HFFc6 (cell line): ENCODE data around the gene ADTRP. TPM values are rescaled to one million over a fixed set of nuclear protein-coding genes. Genes with fewer than 3 reads are reported as not detected.

Experiments
- DNase-seq: peaks from one replicate; pipeline ENCODE4 v3.0.0-alpha.2; 2018
- H3K27ac Mint-ChIP-seq: 2 replicates; pipeline ENCODE4 v1.8.0; 2020; ENCODE audit warnings: mild to moderate bottlenecking, mixed read lengths
- H3K27me3 Mint-ChIP-seq: 2 replicates; pipeline ENCODE4 v1.8.0; 2021; ENCODE audit warnings: mild to moderate bottlenecking, moderate library complexity, mixed read lengths; ENCODE audit not compliant: insufficient read depth
- H3K36me3 Mint-ChIP-seq: 2 replicates; pipeline ENCODE4 v1.8.0; 2021; ENCODE audit warnings: low read depth, mixed read lengths
- H3K4me1 Mint-ChIP-seq: 2 replicates; pipeline ENCODE4 v1.8.0; 2020; ENCODE audit warnings: low read depth, mixed read lengths
- H3K4me3 Mint-ChIP-seq: 2 replicates; pipeline ENCODE4 v1.8.0; 2020; ENCODE audit warnings: mild to moderate bottlenecking, moderate library complexity, mixed read lengths
- H3K9me3 Mint-ChIP-seq: 2 replicates; pipeline ENCODE4 v1.8.0; 2020; ENCODE audit warnings: mild to moderate bottlenecking, mixed read lengths
- total RNA-seq, 6 experiments: library from RNA; stranded (reverse); fragmentation: NEBNext Ultra II Directional; extraction: Animal tissue kit (Norgen Biotek cat#: 25700); gene quantifications; 2 replicates in 1 of 6; 3 replicates in 5 of 6; pipeline ENCODE4 v1.2.3, GENCODE V29; 2021
- TF ChIP-seq, protein P1 (sequence below): fragments of 200-600 bp; sonication (generic); IDR thresholded peaks from 2 replicates; pipeline ENCODE4 v1.5.0; 2021; ENCODE audit warnings: antibody characterized with exemption, mild to moderate bottlenecking

ADTRP gene
- total RNA-seq, 6 experiments from 2014 or later, result 0.24 to 0.99 (median 0.84) TPM

DNA sequence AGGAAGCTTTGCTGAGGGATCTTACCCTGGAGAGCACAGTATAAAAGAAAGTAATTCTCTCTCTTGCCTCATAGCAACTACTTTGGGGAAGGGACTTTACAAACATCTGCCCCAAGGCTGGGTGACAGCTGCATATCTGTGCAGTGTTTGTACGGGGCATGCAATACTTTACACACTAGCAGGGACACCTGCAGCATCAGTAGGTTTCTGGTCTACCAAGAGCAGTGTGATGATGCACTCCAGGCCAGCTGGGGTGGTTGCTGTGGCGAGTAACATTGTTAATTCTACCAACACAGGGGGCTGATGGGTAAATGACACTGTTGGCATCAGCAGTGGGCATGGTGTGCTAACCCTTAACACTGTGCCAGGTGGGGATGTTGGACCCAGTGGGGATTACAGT lies 48.0 kb downstream of the ADTRP start:
- Mint-ChIP-seq H3K4me1 (no peaks in the 10 kb centered on the region), H3K4me3 (no peak overlapping the region), H3K9me3 (no peaks in the 10 kb centered on the region), H3K27me3 (peaks cover 5% of the 10 kb centered on the region), H3K36me3 (no peaks in the 10 kb centered on the region), H3K27ac (no peak overlapping the region)
- DNase-seq, result no peak
- TF ChIP-seq, protein P1, sequence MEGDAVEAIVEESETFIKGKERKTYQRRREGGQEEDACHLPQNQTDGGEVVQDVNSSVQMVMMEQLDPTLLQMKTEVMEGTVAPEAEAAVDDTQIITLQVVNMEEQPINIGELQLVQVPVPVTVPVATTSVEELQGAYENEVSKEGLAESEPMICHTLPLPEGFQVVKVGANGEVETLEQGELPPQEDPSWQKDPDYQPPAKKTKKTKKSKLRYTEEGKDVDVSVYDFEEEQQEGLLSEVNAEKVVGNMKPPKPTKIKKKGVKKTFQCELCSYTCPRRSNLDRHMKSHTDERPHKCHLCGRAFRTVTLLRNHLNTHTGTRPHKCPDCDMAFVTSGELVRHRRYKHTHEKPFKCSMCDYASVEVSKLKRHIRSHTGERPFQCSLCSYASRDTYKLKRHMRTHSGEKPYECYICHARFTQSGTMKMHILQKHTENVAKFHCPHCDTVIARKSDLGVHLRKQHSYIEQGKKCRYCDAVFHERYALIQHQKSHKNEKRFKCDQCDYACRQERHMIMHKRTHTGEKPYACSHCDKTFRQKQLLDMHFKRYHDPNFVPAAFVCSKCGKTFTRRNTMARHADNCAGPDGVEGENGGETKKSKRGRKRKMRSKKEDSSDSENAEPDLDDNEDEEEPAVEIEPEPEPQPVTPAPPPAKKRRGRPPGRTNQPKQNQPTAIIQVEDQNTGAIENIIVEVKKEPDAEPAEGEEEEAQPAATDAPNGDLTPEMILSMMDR, result no peak

DNA sequence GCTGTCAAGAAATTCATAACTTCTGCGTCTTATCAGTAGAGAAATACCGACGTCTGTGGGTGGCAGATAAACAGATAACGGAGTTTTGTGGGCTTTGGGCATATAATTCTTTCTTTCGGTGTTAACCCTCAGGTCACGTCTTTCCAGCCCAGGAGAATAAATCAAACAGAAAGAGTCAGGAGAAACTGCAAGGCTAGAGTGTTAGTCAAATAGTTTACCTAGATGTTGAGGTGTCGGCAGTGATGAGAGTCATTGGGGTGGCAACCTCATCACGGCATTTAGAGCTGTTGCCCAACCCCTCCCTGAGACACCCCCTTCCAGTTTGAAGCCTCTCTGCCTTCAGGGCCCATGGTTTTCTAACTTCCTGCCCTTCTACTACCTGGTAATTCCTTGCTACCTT lies 49.5 kb downstream of the ADTRP start:
- Mint-ChIP-seq H3K9me3 (no peaks in the 10 kb centered on the region), H3K4me1 (no peaks in the 10 kb centered on the region), H3K27ac (no peak overlapping the region), H3K27me3 (peaks cover 2% of the 10 kb centered on the region), H3K36me3 (no peaks in the 10 kb centered on the region), H3K4me3 (no peak overlapping the region)
- TF ChIP-seq, protein P1, result no peak
- no peak for DNase-seq

DNA sequence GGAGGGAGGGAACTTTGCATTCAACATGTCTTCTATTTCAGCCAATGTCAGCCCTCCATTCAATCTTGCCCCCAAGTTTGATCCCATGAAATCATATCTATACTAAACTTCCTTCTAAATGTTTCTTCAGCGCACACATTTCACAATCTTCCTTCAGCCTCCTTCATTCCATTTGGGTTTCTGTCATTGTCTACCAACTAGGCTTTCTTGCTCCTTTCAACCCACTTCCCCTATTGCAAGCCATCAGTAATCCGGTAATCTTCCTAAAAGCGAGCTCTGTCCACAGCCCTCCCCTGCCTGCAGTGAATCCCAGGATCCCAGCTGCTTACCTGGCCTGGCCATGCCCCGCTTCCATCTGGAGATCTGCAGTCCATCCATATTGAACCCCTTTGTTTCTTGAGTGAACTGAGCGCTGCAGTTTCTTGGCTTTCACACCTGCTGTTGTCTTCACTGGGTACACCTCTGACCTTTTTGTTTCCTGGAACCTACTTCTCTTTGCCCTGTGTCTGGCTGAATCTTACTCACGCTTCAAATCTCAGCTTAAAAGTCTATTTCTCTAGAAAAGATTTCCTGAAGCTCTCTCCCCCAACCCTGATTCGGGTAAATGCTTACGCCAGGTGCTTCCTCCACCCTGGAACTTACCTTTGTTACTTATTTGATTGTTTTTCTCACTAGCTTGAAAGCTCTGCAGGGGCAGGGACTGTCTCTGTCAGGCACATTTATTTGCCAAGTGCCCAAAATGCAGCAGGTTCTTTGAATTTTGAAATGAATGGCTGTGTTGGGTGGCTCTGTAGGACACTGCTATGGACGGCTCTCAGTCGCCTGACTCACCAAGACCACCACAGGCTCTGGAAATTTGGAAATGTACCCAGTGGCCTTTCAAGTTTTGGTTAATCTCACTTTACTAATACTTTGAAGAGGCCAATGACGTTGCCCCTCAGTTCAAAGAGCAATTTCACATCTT lies 50.3 kb downstream of the ADTRP start:
- no peaks in the 10 kb centered on the region for H3K9me3 Mint-ChIP-seq
- H3K4me3 Mint-ChIP-seq, result no peak overlapping the region
- H3K27ac Mint-ChIP-seq, result no peak overlapping the region
- peaks cover under 1% of the 10 kb centered on the region for H3K27me3 Mint-ChIP-seq
- H3K4me1 Mint-ChIP-seq, result no peaks in the 10 kb centered on the region
- H3K36me3 Mint-ChIP-seq, result no peaks in the 10 kb centered on the region
- DNase-seq, result no peak
- TF ChIP-seq, protein P1, result no peak

DNA sequence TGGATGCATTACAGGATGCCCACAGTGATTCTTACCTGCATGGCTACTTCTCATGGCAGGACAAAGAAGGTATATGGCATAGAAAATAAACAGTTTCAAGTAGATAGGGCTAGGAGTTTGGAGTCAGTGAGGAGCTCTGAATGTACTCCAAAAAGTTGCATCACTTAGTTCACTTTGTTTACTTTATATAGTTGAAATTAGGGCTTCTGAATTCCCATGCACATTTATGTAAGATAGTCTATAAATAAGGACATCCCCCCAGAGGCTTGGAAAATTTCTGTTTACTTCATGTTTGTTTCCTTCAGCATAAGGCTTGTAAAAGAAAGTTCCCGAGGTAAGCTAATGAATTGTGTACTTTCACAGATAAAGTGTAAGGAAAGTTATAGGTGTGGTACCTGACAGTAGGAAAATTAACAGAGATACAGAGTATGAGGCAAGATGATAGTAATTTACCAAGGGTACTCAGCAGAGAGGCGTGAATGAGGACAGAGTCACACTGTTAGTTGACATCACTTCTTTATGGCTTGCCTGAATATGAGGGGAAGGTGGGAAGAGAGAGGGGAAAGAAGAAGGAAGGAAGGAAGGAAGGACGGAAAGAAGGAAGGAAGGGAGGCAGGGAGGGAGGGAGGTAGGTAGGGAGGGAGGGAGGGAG lies 51.1 kb downstream of the ADTRP start:
- no peak overlapping the region for H3K4me3 Mint-ChIP-seq
- H3K4me1 Mint-ChIP-seq, result no peaks in the 10 kb centered on the region
- no peak overlapping the region for H3K27ac Mint-ChIP-seq
- H3K27me3 Mint-ChIP-seq, result no peaks in the 10 kb centered on the region; the same call in 1 of the 2 replicates
- TF ChIP-seq, protein P1, result no peak
- H3K9me3 Mint-ChIP-seq, result no peaks in the 10 kb centered on the region
- no peak for DNase-seq
- H3K36me3 Mint-ChIP-seq, result no peaks in the 10 kb centered on the region

DNA sequence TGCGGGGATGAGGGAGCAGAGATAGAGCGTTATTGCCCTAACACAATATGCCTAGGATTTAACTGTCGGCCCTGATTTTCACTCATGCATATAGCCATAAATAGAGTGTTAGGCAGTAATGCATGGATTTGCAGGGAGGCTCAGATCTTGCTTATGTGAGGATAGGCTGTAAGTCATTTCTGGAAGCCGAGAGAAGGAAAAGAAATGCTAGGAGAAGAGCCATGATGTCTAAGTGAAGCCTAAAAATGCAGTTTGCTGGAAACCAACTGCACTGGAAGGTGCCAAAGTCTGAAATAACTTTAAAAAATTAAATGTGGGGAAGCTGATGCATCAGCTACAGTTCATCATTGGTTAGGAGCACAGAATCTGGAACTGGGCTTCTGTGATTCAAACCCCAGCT lies 54.3 kb downstream of the ADTRP start:
- no peak for DNase-seq
- Mint-ChIP-seq H3K36me3 (no peaks in the 10 kb centered on the region), H3K4me1 (no peaks in the 10 kb centered on the region), H3K4me3 (no peak overlapping the region), H3K27ac (no peak overlapping the region), H3K9me3 (no peaks in the 10 kb centered on the region), H3K27me3 (no peaks in the 10 kb centered on the region; the same call in 1 of the 2 replicates)
- TF ChIP-seq, protein P1, result no peak
